ENCODE data around the gene ZRANB3.
"Not testable (repeated sequence)": the region's sequence is repeated elsewhere in the genome, so short reads cannot be mapped to it uniquely, and the experiment has no call there.

The ZRANB3 gene

DNA sequence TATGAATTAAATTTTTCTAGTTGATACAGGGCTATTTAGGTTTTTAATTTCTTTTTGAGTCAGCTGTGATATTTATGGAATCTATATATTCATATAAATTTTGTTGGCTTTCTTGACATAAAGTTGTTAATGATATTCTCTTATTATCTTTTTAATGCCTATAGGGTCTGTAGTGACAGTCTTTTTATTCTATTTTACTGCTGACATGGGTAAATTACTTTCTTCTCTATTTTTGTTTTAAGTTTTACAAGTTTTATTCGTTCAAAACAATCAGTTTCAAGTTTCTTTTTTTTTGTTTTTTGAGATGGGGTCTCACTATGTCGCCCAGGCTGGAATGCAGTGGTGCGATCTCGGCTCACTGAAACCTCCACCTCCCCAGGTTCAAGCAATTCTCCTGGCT, 226.3 kb downstream of the ZRANB3 start:
- Histone ChIP-seq H3K4me3 (no peak overlapping the region), H3K27ac (no peak overlapping the region), H3K36me3 (ENCODE audit: insufficient read depth, low read length) (no peaks in the 10 kb centered on the region), H3K9me3 (ENCODE audit: low read depth, low read length) (no peaks in the 10 kb centered on the region), H3K9ac (ENCODE audit: insufficient read length) (no peak overlapping the region)
- no peak for TF ChIP-seq EZH2 (IDR thresholded peaks at IDR 0.05)
- no peak for TF ChIP-seq FOXP2 (optimal IDR thresholded peaks at IDR 0.05; ENCODE audit: control extremely low read depth, extremely low read length, insufficient read depth)
- no peak for TF ChIP-seq POLR2AphosphoS5 (IDR thresholded peaks at IDR 0.05; ENCODE audit: borderline replicate concordance, low read depth, low read length)
- no peak for DNase-seq (ENCODE audit: low read depth, low spot score)

DNA sequence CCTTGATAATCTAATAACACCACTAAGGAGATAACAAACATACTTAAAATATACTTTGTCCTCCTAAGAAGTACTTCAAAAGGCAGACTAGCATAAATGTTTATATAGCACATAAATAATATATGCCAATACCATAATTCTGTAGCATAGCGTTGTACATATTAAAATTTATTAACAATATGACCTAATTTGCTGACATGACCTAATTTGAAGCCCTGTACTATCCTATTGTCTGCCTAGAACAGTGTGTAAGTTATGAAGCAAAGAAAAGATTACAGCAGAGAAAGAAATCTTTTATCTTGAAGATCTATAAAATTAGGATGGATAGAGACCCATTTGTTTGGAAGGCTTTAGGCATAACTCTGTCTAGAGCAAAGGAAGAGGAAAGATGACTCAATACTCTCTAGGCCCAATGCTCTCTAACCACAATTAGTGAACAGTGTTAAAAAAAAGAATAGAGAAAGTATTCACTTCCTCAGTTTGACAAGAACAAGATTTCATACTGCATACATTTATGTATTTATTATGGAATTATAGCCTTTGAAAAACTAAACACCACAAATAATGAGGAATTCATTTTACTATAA, 231.3 kb downstream of the ZRANB3 start:
- Histone ChIP-seq H3K4me3 (no peak overlapping the region), H3K9ac (ENCODE audit: insufficient read length) (no peak overlapping the region), H3K36me3 (ENCODE audit: insufficient read depth, low read length) (no peaks in the 10 kb centered on the region), H3K9me3 (ENCODE audit: low read depth, low read length) (no peaks in the 10 kb centered on the region), H3K27ac (peak overlapping the region; percentile 23; the same call in 1 of the 2 replicates)
- no peak for DNase-seq (ENCODE audit: low read depth, low spot score)
- TF ChIP-seq FOXP2 (optimal IDR thresholded peaks at IDR 0.05; ENCODE audit: control extremely low read depth, extremely low read length, insufficient read depth): no peak
- TF ChIP-seq EZH2 (IDR thresholded peaks at IDR 0.05): no peak
- no peak for TF ChIP-seq POLR2AphosphoS5 (IDR thresholded peaks at IDR 0.05; ENCODE audit: borderline replicate concordance, low read depth, low read length)

DNA sequence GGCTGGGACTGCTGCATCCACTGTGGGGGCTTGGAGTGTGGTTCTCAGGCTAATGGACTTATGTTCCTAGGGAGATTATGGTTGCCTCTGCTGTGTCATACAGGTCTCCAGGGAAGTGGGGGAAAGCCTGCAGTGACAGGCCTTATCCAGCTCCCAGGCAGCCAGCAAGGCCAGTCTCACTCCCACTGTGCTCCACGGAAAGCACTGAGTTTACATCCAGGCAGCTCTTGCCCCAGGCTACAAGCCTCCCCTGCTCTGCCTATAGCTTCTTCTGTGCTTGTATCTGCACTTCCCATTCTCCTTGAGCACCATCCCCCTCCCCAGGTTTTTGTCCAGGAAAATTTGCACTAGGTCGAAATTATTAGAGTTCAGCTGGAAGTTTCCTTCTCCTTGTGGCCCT, 231.9 kb downstream of the ZRANB3 start:
- Histone ChIP-seq H3K4me3 (no peak overlapping the region), H3K27ac (peak overlapping the region; percentile 23; the same call in 1 of the 2 replicates), H3K36me3 (ENCODE audit: insufficient read depth, low read length) (no peaks in the 10 kb centered on the region), H3K9me3 (ENCODE audit: low read depth, low read length) (no peaks in the 10 kb centered on the region), H3K9ac (ENCODE audit: insufficient read length) (no peak overlapping the region)
- no peak for DNase-seq (ENCODE audit: low read depth, low spot score)
- no peak for TF ChIP-seq EZH2 (IDR thresholded peaks at IDR 0.05)
- no peak for TF ChIP-seq FOXP2 (optimal IDR thresholded peaks at IDR 0.05; ENCODE audit: control extremely low read depth, extremely low read length, insufficient read depth)
- TF ChIP-seq POLR2AphosphoS5 (IDR thresholded peaks at IDR 0.05; ENCODE audit: borderline replicate concordance, low read depth, low read length): no peak

DNA sequence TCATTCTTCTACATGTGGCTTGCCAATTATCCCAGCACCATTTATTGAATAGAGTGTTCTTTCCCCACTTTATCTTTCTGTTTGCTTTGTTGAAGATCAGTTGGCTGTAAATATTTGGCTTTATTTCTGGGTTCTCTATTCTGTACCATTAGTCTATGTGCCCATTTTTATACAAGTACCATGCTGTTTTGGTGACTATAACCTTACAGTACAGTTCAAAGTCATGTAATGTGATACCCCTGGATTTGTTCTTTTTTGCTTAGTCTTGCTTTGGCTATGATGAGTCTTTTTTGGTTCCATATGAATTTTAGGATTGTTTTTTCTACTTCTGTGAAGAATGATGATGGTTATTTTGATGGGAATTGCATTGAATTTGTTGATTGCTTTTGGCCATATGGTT, 243.9 kb downstream of the ZRANB3 start:
- H3K4me3 ChIP-seq; DNase-seq (ENCODE audit: low read depth, low spot score); H3K27ac ChIP-seq; H3K9me3 ChIP-seq (ENCODE audit: low read depth, low read length); H3K9ac ChIP-seq (ENCODE audit: insufficient read length); H3K36me3 ChIP-seq (ENCODE audit: insufficient read depth, low read length): not testable (repeated sequence)

DNA sequence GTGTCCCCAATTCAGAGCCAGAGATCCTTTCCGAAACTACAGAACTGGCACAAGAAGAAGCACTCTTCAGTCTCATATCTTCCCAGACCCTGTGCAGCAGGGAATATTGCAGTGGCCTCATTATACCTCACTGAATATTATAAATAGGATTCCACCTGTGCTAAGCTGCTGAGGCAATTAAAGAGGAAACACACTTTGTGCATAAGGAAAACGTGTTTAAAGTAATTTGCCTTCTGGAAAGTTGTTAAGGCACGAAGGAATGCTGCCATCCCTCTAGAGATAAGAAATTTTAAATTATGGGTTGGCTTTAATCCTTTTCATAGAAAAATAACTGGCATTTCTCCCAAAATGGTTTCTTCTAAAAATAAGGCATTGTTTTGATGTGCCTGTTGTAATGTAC, 245.6 kb downstream of the ZRANB3 start:
- TF ChIP-seq EZH2 (IDR thresholded peaks at IDR 0.05) (no peak), FOXP2 (optimal IDR thresholded peaks at IDR 0.05; ENCODE audit: control extremely low read depth, extremely low read length, insufficient read depth) (no peak), POLR2AphosphoS5 (IDR thresholded peaks at IDR 0.05; ENCODE audit: borderline replicate concordance, low read depth, low read length) (no peak)
- Histone ChIP-seq H3K9ac (ENCODE audit: insufficient read length) (no peak overlapping the region), H3K9me3 (ENCODE audit: low read depth, low read length) (no peaks in the 10 kb centered on the region), H3K27ac (no peak overlapping the region), H3K4me3 (no peak overlapping the region), H3K36me3 (ENCODE audit: insufficient read depth, low read length) (no peaks in the 10 kb centered on the region)
- DNase-seq (ENCODE audit: low read depth, low spot score): no peak

DNA sequence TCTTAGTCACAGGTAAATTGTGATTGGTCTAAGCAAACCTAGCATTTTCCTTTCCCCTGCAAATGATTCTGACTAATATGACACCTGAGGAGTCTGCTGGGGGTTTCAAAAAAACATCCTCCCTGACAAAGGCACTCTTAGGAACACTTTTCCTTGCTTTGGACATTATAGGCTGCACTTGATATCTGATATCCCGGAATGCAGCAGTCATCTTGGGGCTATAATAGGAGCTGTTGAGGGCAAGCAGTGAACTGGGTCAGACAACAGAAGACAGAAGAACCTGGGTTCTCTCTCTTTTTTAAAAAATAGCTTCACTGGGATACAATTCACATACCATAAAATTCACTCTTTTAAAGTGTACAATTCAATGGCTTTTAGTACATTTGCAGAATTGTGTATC, 249.6 kb downstream of the ZRANB3 start:
- Histone ChIP-seq H3K9me3 (ENCODE audit: low read depth, low read length) (no peaks in the 10 kb centered on the region), H3K4me3 (no peak overlapping the region), H3K36me3 (ENCODE audit: insufficient read depth, low read length) (no peaks in the 10 kb centered on the region), H3K27ac (no peak overlapping the region), H3K9ac (ENCODE audit: insufficient read length) (no peak overlapping the region)
- no peak for TF ChIP-seq EZH2 (IDR thresholded peaks at IDR 0.05)
- TF ChIP-seq FOXP2 (optimal IDR thresholded peaks at IDR 0.05; ENCODE audit: control extremely low read depth, extremely low read length, insufficient read depth): no peak
- TF ChIP-seq POLR2AphosphoS5 (IDR thresholded peaks at IDR 0.05; ENCODE audit: borderline replicate concordance, low read depth, low read length): no peak
- no peak for DNase-seq (ENCODE audit: low read depth, low spot score)

DNA sequence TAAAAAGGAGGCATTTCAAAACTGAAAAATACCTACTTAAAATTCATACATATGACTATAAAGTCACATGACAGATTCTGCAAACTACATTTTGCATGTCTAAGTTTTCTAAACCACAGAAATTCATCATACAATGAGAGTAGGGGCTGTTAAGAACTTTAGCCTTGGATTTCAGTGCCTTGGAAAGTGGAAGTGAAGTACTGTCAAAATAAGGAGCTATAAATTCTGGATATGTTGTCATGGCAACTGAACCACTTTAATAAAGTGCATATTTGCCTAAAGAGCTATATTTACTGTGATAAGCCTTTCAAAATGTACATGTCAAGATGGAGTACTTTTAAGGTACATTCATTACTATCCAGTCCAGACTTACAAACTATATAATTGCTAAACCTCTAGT, 251.8 kb downstream of the ZRANB3 start:
- TF ChIP-seq EZH2 (IDR thresholded peaks at IDR 0.05) (no peak), FOXP2 (optimal IDR thresholded peaks at IDR 0.05; ENCODE audit: control extremely low read depth, extremely low read length, insufficient read depth) (no peak), POLR2AphosphoS5 (IDR thresholded peaks at IDR 0.05; ENCODE audit: borderline replicate concordance, low read depth, low read length) (no peak)
- H3K9me3 ChIP-seq (ENCODE audit: low read depth, low read length): no peaks in the 10 kb centered on the region
- no peaks in the 10 kb centered on the region for H3K36me3 ChIP-seq (ENCODE audit: insufficient read depth, low read length)
- peak overlapping the region; percentile 29; the same call in 1 of the 2 replicates for H3K27ac ChIP-seq
- no peak overlapping the region for H3K9ac ChIP-seq (ENCODE audit: insufficient read length)
- no peak for DNase-seq (ENCODE audit: low read depth, low spot score)
- no peak overlapping the region for H3K4me3 ChIP-seq

DNA sequence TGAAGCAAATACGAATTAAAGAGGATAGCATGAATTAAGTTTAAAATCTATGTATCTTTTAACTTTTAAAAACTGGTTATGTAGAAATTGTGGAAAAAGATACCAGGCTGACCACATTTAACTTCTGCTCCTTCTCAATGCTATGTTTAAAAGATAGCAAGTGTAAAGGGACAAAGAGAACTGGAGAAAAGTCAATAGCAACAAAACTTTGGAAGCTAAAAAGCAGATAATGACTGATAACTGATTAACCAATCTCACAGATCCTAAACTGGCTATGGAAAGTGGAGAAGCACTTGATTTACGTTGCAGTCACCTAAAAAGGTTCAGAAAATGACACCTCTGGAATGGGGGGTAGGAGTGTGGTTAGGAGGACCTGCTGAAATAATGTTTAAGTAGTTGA, 254.5 kb downstream of the ZRANB3 start:
- no peak overlapping the region for H3K9ac ChIP-seq (ENCODE audit: insufficient read length)
- DNase-seq (ENCODE audit: low read depth, low spot score): no peak
- no peaks in the 10 kb centered on the region for H3K36me3 ChIP-seq (ENCODE audit: insufficient read depth, low read length)
- TF ChIP-seq FOXP2 (optimal IDR thresholded peaks at IDR 0.05; ENCODE audit: control extremely low read depth, extremely low read length, insufficient read depth) (no peak), EZH2 (IDR thresholded peaks at IDR 0.05) (no peak), POLR2AphosphoS5 (IDR thresholded peaks at IDR 0.05; ENCODE audit: borderline replicate concordance, low read depth, low read length) (no peak)
- H3K27ac ChIP-seq: no peak overlapping the region
- H3K9me3 ChIP-seq (ENCODE audit: low read depth, low read length): no peaks in the 10 kb centered on the region
- no peak overlapping the region for H3K4me3 ChIP-seq

DNA sequence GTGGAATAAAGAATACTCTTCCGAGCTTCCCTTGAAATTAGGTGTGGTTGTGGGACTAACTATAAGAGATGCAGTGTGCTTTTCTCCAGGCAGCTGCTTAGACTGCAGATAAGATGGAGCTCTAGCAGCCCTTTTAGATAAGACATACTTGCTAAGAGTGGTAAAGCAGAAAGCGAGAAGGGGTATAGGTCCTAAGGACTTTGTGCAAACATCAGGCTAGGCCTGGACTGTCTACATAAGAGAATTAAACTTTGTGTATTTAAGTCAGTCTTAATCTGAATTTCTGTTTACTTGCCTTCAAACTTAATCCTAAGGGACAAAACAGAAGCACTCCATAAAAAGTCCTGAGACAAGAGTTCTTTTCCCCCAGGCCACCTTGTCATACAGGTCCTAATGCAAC, 260.0 kb downstream of the ZRANB3 start:
- TF ChIP-seq EZH2 (IDR thresholded peaks at IDR 0.05) (no peak), POLR2AphosphoS5 (IDR thresholded peaks at IDR 0.05; ENCODE audit: borderline replicate concordance, low read depth, low read length) (no peak), FOXP2 (optimal IDR thresholded peaks at IDR 0.05; ENCODE audit: control extremely low read depth, extremely low read length, insufficient read depth) (no peak)
- Histone ChIP-seq H3K36me3 (ENCODE audit: insufficient read depth, low read length) (no peaks in the 10 kb centered on the region), H3K4me3 (no peak overlapping the region), H3K9ac (ENCODE audit: insufficient read length) (no peak overlapping the region), H3K27ac (no peak overlapping the region), H3K9me3 (ENCODE audit: low read depth, low read length) (no peaks in the 10 kb centered on the region)
- no peak for DNase-seq (ENCODE audit: low read depth, low spot score)
